HG03159 (cell line): ENCODE data around the gene MRAS.

Source experiments
- ATAC-seq: cut with Tn5 transposase; IDR thresholded peaks from one replicate; pipeline ENCODE4 v1.9.1; 2021; ENCODE audit warnings: mild to moderate bottlenecking, moderate library complexity; ENCODE audit not compliant: unreplicated experiment

The MRAS gene

GRCh38 chr3:138384976-138385375 is 36.6 kb downstream of the MRAS start:
- no peak for ATAC-seq

- ATAC-seq, result no peak
These were observed 40.8 kb downstream of the MRAS start for GRCh38 chr3:138389144-138389601.

DNA sequence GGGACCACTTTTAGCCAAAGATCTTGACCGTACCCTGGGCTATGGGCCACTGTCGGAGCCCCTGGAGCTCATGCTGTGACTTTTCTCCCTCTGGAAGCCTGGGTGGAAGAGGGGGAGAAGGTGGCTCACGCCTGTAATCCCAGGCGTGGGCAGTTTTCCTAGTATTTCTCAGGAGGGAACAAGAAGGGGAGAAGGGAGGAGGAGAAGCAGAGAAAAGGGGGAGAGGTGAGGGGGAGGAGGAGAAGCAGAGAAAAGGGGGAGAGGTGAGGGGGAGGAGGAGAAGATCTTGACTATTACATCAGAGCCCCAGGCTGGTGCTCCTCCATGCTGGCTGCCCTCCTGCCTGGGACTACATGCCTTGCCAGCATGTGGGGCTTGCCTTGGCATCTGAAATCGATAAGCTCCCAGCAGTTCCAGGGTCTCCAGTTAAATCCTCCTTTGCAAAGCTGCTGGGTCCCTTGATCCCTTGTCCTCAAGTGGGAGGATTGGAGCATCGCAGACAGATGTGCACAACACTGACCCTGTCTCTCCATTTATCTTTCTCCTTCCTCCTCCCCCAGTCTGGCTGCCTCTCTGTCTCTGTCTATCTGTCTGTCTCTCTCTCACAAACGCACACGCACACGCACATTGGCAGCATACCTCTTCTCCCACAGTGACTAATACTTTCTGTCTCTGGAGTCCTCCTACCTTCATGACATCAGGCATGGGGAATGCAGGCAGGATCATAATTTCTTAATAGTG is 41.6 kb downstream of the MRAS start:
- ATAC-seq, result no peak

GRCh38 chr3:138390582-138390932 is 42.2 kb downstream of the MRAS start:
- ATAC-seq, result no peak

DNA sequence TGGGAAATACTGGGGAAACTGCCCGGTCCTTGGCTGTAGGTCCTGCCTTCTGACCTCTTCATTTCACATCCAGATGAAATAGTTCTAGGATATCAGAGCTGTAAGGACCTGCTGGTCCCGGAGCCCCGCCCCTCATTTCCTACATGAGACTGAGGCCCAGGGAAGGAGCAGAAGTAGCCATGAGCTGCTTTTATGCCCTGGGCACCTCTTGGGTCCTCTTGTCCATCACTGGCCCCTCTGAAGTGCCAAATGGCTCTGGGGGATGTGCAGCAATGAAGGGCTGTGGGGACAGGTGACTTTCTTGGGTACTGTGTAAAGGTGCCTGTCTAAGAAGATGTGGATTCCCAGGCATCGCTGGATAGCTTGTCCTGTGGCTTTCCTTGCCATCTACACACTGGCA is 45.8 kb downstream of the MRAS start:
- no peak for ATAC-seq

GRCh38 chr3:138394686-138395085 is 46.3 kb downstream of the MRAS start:
- ATAC-seq, result no peak

DNA sequence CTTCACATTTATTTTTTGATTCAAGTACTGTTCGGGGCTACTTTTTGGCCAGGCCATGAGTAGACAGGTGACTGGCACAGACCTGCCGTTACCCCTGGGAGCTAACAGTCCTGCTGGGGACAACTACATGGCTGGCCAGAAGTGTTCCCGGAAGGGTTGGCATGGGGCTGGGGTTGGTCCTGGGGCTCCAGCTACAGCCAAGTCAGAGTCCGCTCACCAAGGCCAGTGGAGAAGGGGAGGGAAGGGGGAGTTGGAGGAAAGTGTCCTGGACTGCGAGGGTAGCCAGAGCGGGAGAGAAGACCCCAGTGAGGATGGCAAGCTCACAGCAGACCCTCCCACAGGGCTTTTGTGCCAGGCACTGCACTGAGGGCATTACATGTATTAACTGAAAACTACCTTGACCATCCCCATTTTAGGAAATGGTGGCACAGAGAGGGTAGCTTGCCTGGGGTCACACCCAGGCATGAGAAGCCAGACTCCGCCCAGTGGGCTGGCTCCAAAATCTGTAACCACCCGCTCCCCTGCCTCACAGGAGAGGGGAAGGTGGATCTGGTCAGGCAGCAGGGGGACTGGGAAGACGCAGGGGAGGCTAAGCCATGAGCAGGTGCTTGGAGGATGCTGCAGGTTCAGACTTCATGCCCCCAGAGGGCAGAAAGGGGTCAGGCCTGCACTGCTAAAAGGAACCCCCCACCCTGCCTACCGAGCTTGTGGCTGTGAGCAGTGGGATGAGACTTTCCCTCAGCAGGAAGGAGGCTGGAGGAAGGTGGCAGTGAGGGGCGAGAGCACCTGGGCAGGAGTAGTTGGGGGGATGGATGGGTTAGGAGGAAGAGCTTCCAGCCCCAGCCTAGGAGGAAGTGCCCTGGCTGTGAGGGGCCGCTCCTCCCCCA is 47.7 kb downstream of the MRAS start:
- ATAC-seq, result no peak

DNA sequence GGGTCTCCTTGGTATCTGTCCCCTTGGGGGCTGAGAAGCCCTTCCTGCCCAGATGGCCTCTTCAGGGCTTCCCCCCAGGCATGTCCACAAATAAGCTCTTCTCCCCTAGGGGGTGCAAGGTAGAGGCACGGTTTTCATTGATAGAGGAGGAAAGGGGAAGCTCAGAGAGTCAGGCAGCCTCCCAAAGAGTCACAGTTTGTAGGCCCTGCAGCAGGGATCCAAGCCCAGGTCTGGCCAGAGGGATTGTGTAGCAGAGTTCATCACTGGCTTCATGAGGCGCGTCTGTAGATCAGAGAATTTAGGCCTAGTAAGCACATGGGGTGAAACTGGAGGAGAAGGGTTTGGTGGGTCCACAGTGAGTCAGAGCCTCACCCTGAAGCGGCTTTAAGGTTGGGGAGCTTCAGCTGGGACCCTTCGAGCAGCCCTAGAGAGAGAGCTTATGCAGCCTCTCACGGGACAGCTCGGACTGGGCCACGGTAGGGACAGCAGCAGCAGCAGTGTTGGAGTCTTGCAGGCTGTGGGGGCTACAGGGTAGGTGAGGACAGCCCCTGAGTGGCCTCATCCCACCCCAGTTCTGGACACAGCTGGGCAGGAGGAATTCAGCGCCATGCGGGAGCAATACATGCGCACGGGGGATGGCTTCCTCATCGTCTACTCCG is 48.5 kb downstream of the MRAS start:
- ATAC-seq, result no peak

DNA sequence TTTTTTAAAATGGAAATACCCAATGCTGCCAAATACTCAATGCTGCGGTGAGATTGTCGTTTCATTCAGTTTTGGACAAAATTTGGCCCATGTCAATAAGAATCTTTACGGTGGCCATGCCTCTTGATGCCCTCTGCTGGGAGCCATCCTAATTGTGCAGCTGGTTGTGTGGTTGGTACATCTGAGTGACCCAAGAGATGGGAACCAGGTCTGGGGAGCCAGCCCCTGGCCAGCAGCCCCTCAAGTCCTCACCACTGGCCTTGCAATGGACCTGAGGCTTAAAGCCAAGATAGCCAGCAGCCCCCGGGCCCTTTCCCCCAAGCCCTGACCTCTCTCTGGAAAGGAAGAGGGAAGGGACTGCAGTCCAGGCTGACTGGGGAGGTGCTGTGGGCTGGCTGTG is 49.6 kb downstream of the MRAS start:
- no peak for ATAC-seq

GRCh38 chr3:138398791-138399575 is 50.6 kb downstream of the MRAS start:
- ATAC-seq, result no peak

GRCh38 chr3:138399766-138400165 is 51.4 kb downstream of the MRAS start:
- no peak for ATAC-seq

GRCh38 chr3:138400651-138401070 is 52.3 kb downstream of the MRAS start:
- no peak for ATAC-seq

DNA sequence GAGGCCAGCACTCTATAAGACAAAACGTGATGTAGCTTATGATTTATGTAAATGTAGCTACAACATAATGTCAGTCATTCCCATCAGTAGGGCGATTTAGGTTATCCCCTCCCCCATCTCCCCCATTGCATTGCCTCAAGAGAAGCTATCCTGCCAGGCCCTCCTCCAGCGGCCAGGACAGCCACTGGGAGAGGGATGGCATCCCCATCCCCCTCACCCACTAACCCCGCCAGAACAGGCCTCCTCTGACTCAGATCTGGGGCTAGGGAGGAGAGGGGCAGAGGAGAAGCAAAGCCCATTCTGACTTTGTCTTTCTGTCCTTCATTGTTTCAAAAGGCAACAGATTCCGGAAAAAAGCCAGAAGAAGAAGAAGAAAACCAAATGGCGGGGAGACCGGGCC is 53.5 kb downstream of the MRAS start:
- ATAC-seq, result no peak

DNA sequence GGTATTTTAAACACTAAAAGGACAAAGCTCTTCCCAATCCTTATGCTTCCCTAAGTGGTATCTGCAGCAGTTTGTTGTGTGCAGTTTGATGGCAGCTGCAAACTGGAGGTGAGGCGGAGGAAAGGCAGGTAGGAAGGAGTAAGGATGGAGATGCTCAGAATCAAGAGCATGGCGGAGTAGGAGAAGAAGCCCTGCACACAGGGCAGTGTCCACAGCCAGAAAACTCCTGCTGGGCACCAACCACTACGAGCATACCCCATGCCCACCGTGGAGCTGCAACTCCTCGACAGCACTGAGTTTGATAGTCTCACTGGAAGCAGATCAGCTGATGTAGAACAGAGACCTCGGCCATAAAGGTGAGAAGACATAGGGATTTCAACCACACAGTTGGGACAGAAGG is 55.7 kb downstream of the MRAS start:
- ATAC-seq, result no peak

DNA sequence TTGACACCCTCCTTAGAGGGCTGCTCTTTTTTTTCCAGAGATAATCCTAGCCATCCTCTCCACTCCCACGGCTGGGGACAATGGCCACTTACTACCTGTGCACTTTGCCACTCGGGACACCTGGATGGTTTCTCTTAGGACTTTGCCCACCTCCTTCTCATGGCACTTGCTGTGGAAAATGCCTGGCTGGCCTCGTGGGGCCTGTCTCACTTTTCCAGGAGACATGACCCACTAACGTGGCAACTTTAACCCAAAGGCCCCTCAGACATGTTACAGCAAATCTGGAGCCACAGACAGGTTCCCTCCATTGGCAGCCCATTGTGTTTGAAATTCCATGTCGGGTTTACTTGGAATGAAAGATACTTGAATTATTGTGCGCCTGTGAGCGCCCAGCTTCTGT is 56.6 kb downstream of the MRAS start:
- no peak for ATAC-seq

- ATAC-seq, result no peak
These were observed 57.1 kb downstream of the MRAS start for GRCh38 chr3:138405486-138405885.

DNA sequence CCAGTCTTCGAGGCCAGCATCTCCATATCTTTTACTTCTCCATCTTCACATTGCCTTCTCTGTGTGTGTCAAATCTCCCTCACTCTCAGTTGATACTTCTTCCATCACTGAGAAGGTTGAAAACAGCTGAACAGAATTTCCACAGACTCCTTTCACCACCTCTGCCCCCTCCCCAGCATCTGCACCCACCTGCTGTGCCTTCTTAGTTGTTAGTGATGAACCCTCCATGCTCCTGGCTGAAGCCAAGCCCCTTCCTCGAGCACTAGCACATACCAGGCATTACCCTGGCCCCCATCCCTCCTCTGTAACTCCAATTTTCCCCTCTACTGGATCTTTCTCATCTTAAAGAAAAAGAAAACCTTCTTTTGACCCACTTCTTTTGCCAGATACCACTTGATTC is 58.2 kb downstream of the MRAS start:
- ATAC-seq, result no peak

GRCh38 chr3:138407236-138407907 is 59.0 kb downstream of the MRAS start:
- ATAC-seq, result no peak

GRCh38 chr3:138408751-138409570 is 60.6 kb downstream of the MRAS start:
- no peak for ATAC-seq
